Measurements from ENCODE around the gene MOGAT3. TPM values are rescaled to one million over a fixed set of nuclear protein-coding genes. Genes with fewer than 3 reads are reported as not detected.

Gene MOGAT3
- total RNA-seq, 1 experiment from 2014 or later: 0.81 TPM

GRCh38 chr7:101170617-101171441, 30.0 kb downstream of the MOGAT3 start:
- H3K36me3 Mint-ChIP-seq: no peaks in the 10 kb centered on the region
- peak overlapping the region; percentile 74 for H3K4me3 Mint-ChIP-seq
- peaks cover 65% of the 10 kb centered on the region for H3K4me1 Mint-ChIP-seq
- no peak for DNase-seq (ENCODE audit: low spot score)
- no peaks in the 10 kb centered on the region for H3K9me3 Mint-ChIP-seq
- ChIA-PET POLR2A (interaction anchor here (0.9 to 2.0 kb wide), 4 partner anchors 12 to 30 kb away, joined by 3 to 15 read pairs (median 4); no protein-coding TSS in a partner anchor), CTCF (interaction anchor here (0.6 to 2.5 kb wide), 12 partner anchors 8 to 112 kb away, joined by 3 to 37 read pairs (median 4); partner anchors contain the start of genes AP1S1 and PLOD3)
- no peak for TF ChIP-seq NR1H2 (CRISPR knock-in tag; IDR thresholded peaks at IDR 0.05)
- no peak for TF ChIP-seq ZNF425 (CRISPR knock-in tag; conservative IDR thresholded peaks at IDR 0.05)
- no peak for TF ChIP-seq ATF1 (CRISPR knock-in tag; IDR thresholded peaks at IDR 0.05)
- TF ChIP-seq JAZF1 (CRISPR knock-in tag; IDR thresholded peaks at IDR 0.05): no peak
- TF ChIP-seq, protein P1, sequence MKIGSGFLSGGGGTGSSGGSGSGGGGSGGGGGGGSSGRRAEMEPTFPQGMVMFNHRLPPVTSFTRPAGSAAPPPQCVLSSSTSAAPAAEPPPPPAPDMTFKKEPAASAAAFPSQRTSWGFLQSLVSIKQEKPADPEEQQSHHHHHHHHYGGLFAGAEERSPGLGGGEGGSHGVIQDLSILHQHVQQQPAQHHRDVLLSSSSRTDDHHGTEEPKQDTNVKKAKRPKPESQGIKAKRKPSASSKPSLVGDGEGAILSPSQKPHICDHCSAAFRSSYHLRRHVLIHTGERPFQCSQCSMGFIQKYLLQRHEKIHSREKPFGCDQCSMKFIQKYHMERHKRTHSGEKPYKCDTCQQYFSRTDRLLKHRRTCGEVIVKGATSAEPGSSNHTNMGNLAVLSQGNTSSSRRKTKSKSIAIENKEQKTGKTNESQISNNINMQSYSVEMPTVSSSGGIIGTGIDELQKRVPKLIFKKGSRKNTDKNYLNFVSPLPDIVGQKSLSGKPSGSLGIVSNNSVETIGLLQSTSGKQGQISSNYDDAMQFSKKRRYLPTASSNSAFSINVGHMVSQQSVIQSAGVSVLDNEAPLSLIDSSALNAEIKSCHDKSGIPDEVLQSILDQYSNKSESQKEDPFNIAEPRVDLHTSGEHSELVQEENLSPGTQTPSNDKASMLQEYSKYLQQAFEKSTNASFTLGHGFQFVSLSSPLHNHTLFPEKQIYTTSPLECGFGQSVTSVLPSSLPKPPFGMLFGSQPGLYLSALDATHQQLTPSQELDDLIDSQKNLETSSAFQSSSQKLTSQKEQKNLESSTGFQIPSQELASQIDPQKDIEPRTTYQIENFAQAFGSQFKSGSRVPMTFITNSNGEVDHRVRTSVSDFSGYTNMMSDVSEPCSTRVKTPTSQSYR (CRISPR knock-in tag; IDR thresholded peaks at IDR 0.05): no peak
- TF ChIP-seq, protein P2, sequence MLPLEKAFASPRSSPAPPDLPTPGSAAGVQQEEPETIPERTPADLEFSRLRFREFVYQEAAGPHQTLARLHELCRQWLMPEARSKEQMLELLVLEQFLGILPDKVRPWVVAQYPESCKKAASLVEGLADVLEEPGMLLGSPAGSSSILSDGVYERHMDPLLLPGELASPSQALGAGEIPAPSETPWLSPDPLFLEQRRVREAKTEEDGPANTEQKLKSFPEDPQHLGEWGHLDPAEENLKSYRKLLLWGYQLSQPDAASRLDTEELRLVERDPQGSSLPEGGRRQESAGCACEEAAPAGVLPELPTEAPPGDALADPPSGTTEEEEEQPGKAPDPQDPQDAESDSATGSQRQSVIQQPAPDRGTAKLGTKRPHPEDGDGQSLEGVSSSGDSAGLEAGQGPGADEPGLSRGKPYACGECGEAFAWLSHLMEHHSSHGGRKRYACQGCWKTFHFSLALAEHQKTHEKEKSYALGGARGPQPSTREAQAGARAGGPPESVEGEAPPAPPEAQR (CRISPR knock-in tag; IDR thresholded peaks at IDR 0.05): no peak
- no peak for TF ChIP-seq GRHL2 (CRISPR knock-in tag; IDR thresholded peaks at IDR 0.05; ENCODE audit: insufficient replicate concordance, severe bottlenecking)
- TF ChIP-seq NR2C2 (CRISPR knock-in tag; IDR thresholded peaks at IDR 0.05): no peak
- TF ChIP-seq ZNF219 (CRISPR knock-in tag; IDR thresholded peaks at IDR 0.05; ENCODE audit: borderline replicate concordance): no peak
- TF ChIP-seq CBFB (CRISPR knock-in tag; IDR thresholded peaks at IDR 0.05; ENCODE audit: low read depth): no peak
- TF ChIP-seq JUN (CRISPR knock-in tag; IDR thresholded peaks at IDR 0.05): no peak
- TF ChIP-seq, protein P3, sequence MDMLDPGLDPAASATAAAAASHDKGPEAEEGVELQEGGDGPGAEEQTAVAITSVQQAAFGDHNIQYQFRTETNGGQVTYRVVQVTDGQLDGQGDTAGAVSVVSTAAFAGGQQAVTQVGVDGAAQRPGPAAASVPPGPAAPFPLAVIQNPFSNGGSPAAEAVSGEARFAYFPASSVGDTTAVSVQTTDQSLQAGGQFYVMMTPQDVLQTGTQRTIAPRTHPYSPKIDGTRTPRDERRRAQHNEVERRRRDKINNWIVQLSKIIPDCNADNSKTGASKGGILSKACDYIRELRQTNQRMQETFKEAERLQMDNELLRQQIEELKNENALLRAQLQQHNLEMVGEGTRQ (CRISPR knock-in tag; IDR thresholded peaks at IDR 0.05): no peak
- no peak for TF ChIP-seq ZNF423 (CRISPR knock-in tag; IDR thresholded peaks at IDR 0.05)
- TF ChIP-seq ZNF317 (CRISPR knock-in tag; IDR thresholded peaks at IDR 0.05; ENCODE audit: borderline replicate concordance, low read depth): no peak
- no peak for TF ChIP-seq ATF2 (CRISPR knock-in tag; IDR thresholded peaks at IDR 0.05; ENCODE audit: borderline replicate concordance, low read depth)
- TF ChIP-seq ATF6 (CRISPR knock-in tag; IDR thresholded peaks at IDR 0.05): no peak
- TF ChIP-seq ESRRA (CRISPR knock-in tag; IDR thresholded peaks at IDR 0.05; ENCODE audit: borderline replicate concordance): no peak
- no peak for TF ChIP-seq FOXK1 (CRISPR knock-in tag; IDR thresholded peaks at IDR 0.05)
- no peak for TF ChIP-seq CREB1 (CRISPR knock-in tag; IDR thresholded peaks at IDR 0.05)
- ATAC-seq: no peak
- H3K27ac Mint-ChIP-seq: no peak overlapping the region
- peaks cover 98% of the 10 kb centered on the region for H3K27me3 Mint-ChIP-seq (ENCODE audit: low read depth)
